NCI-H510A treated with DMSO at 0.1 percent for 48 hours (cell line): ENCODE data around the gene VANGL2.

Source experiments
- DNase-seq: peaks from one replicate; lab custom pipeline; 2025; lab: John Stamatoyannopoulos, UW

VANGL2 gene

GRCh38 chr1:160400223-160400645 lies at the start of gene VANGL2:
Gene VANGL2 (plus strand): TSS chr1:160400564. CDS start chr1:160415838, 15,274 bp downstream.
- DNase-seq, result peak; percentile 55

GRCh38 chr1:160351629-160352028 lies 48.7 kb upstream of the VANGL2 start:
- DNase-seq, result no peak

- no peak for DNase-seq
Measured at GRCh38 chr1:160352555-160352954, 47.8 kb upstream of the VANGL2 start.

GRCh38 chr1:160353223-160353622 lies 47.1 kb upstream of the VANGL2 start:
- no peak for DNase-seq

- no peak for DNase-seq
Measured at GRCh38 chr1:160354388-160354985, 45.9 kb upstream of the VANGL2 start.

GRCh38 chr1:160357286-160358002 lies 42.9 kb upstream of the VANGL2 start:
- DNase-seq, result no peak

GRCh38 chr1:160358073-160358472 lies 42.3 kb upstream of the VANGL2 start:
- no peak for DNase-seq

- no peak for DNase-seq
Measured at GRCh38 chr1:160359559-160360226, 40.7 kb upstream of the VANGL2 start.

GRCh38 chr1:160360227-160360695 lies 40.1 kb upstream of the VANGL2 start:
- no peak for DNase-seq

GRCh38 chr1:160361199-160361598 lies 39.2 kb upstream of the VANGL2 start:
- DNase-seq, result no peak

- no peak for DNase-seq
Measured at GRCh38 chr1:160361814-160362167, 38.6 kb upstream of the VANGL2 start.

GRCh38 chr1:160362168-160362957 lies 38.0 kb upstream of the VANGL2 start:
- DNase-seq, result no peak

GRCh38 chr1:160363010-160363409 lies 37.4 kb upstream of the VANGL2 start:
- no peak for DNase-seq

- no peak for DNase-seq
Measured at GRCh38 chr1:160363951-160364735, 36.2 kb upstream of the VANGL2 start.

GRCh38 chr1:160365325-160365724 lies 35.0 kb upstream of the VANGL2 start:
- DNase-seq, result no peak

- no peak for DNase-seq
Measured at GRCh38 chr1:160366731-160367515, 33.4 kb upstream of the VANGL2 start, which contains the start of gene NHLH1. Gene NHLH1 (plus strand): TSS chr1:160367071. CDS start chr1:160370732, 3,661 bp downstream.

- DNase-seq, result no peak
Measured at GRCh38 chr1:160367516-160367900, 32.9 kb upstream of the VANGL2 start.

GRCh38 chr1:160367934-160368923 lies 32.1 kb upstream of the VANGL2 start:
- DNase-seq, result no peak

GRCh38 chr1:160369087-160369486 lies 31.3 kb upstream of the VANGL2 start:
- no peak for DNase-seq
